Nephron (organoid): ENCODE measurements around the gene VGLL3.

Experiments
- H3K27ac Mint-ChIP-seq, 3 experiments: 2 replicates each; pipeline ENCODE4 v1.8.0; 2020; ENCODE audit warnings: mixed read lengths in 3 of 3, mild to moderate bottlenecking in 2 of 3, moderate library complexity in 1 of 3
- H3K27me3 Mint-ChIP-seq: 2 replicates; pipeline ENCODE4 v1.8.0; 2021; ENCODE audit warnings: low read depth, mild to moderate bottlenecking, moderate library complexity, mixed read lengths
- H3K36me3 Mint-ChIP-seq: 2 replicates; pipeline ENCODE4 v1.8.0; 2020; ENCODE audit warnings: low read depth, mixed read lengths
- H3K4me1 Mint-ChIP-seq: 2 replicates; pipeline ENCODE4 v1.8.0; 2020; ENCODE audit warnings: mixed read lengths
- H3K4me3 Mint-ChIP-seq, 3 experiments: 2 replicates each; pipeline ENCODE4 v1.8.0; 2020; ENCODE audit warnings: mild to moderate bottlenecking in 3 of 3, mixed read lengths in 3 of 3, moderate library complexity in 2 of 3
- H3K9me3 Mint-ChIP-seq: 2 replicates; pipeline ENCODE4 v1.8.0; 2020; ENCODE audit warnings: mixed read lengths
- CTCF ChIP-seq, 3 experiments: fragments of 200-600 bp; sonication (generic); IDR thresholded peaks; one replicate each; pipeline ENCODE4 v1.5.0; 2021; ENCODE audit warnings: antibody characterized with exemption in 3 of 3; ENCODE audit not compliant: unreplicated experiment in 3 of 3

The VGLL3 gene

GRCh38 chr3:86988235-86988634, 2.7 kb downstream of the VGLL3 start:
- H3K4me1 Mint-ChIP-seq, result peaks cover 48% of the 10 kb centered on the region
- H3K27me3 Mint-ChIP-seq, result peaks cover 18% of the 10 kb centered on the region
- peak overlapping the region in 2 of 3 experiments; percentile 56 to 61 for H3K27ac Mint-ChIP-seq
- H3K9me3 Mint-ChIP-seq, result no peaks in the 10 kb centered on the region
- no peaks in the 10 kb centered on the region for H3K36me3 Mint-ChIP-seq
- peak overlapping the region in 2 of 3 experiments; percentile 56 to 91 for H3K4me3 Mint-ChIP-seq
- TF ChIP-seq CTCF (IDR thresholded peaks at IDR 0.05; ENCODE audit: unreplicated experiment in 3 of 3), result no peak

- Mint-ChIP-seq H3K4me1 (peaks cover 57% of the 10 kb centered on the region), H3K4me3 (peak overlapping the region in 2 of 3 experiments; percentile 13 to 73), H3K36me3 (no peaks in the 10 kb centered on the region), H3K9me3 (no peaks in the 10 kb centered on the region), H3K27ac (peak overlapping the region in 1 of 3 experiments; percentile 35), H3K27me3 (peaks cover 18% of the 10 kb centered on the region)
- TF ChIP-seq CTCF (IDR thresholded peaks at IDR 0.05; ENCODE audit: unreplicated experiment in 3 of 3), result no peak
These were observed 3.6 kb downstream of the VGLL3 start for GRCh38 chr3:86987421-86987715.

GRCh38 chr3:86986671-86987420, 4.1 kb downstream of the VGLL3 start:
- Mint-ChIP-seq H3K4me1 (peaks cover 59% of the 10 kb centered on the region), H3K36me3 (no peaks in the 10 kb centered on the region), H3K27me3 (peaks cover 18% of the 10 kb centered on the region), H3K27ac (peak overlapping the region in 1 of 3 experiments; percentile 35), H3K4me3 (peak overlapping the region in 2 of 3 experiments; percentile 57 to 73), H3K9me3 (no peaks in the 10 kb centered on the region)
- no peak for TF ChIP-seq CTCF (IDR thresholded peaks at IDR 0.05; ENCODE audit: unreplicated experiment in 3 of 3)

- H3K27me3 Mint-ChIP-seq, result peaks cover 17% of the 10 kb centered on the region
- no peaks in the 10 kb centered on the region for H3K36me3 Mint-ChIP-seq
- H3K27ac Mint-ChIP-seq, result peak overlapping the region in 2 of 3 experiments; percentile 18 to 56
- peak overlapping the region in 1 of 3 experiments; percentile 73 for H3K4me3 Mint-ChIP-seq
- TF ChIP-seq CTCF (IDR thresholded peaks at IDR 0.05; ENCODE audit: unreplicated experiment in 3 of 3), result no peak
- H3K4me1 Mint-ChIP-seq, result peaks cover 60% of the 10 kb centered on the region
- H3K9me3 Mint-ChIP-seq, result no peaks in the 10 kb centered on the region
These were observed 5.6 kb downstream of the VGLL3 start for GRCh38 chr3:86985181-86985826.

DNA sequence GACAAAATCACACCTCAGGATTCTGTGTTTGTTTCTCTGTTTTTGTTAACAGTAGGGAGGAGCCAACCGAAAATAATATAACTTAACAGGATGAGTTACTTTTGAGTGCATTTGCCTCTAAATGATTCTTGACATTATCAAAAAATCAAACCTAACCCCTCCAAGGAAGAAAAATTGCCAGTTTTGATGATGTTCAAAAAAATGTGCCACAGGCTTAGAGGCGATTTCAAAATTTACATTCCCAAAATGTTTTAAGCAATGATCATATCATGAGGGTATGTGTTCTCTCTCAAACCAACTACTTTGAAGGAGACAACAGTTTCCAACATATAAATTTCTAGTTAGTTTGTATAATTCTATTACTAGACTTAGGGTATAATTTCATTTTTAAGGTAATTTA, 6.7 kb downstream of the VGLL3 start:
- Mint-ChIP-seq H3K9me3 (no peaks in the 10 kb centered on the region), H3K4me1 (peaks cover 55% of the 10 kb centered on the region), H3K36me3 (no peaks in the 10 kb centered on the region), H3K4me3 (no peak overlapping the region), H3K27ac (peak overlapping the region in 1 of 3 experiments; percentile 18), H3K27me3 (peaks cover 7% of the 10 kb centered on the region)
- TF ChIP-seq CTCF (IDR thresholded peaks at IDR 0.05; ENCODE audit: unreplicated experiment in 3 of 3), result no peak
